Suprapubic skin (tissue), 3 donors: Measurements from ENCODE around the gene WSCD1.

ENCODE experiments used
- EP300 ChIP-seq: sonication (generic); formaldehyde crosslinking; IDR thresholded peaks from one replicate; pipeline ENCODE4 v1.6.1; 2017; ENCODE audit warnings: antibody characterized with exemption
- TF ChIP-seq, protein P1 (sequence below), 2 donors: fragments of 200-600 bp in 1 of 2; fragments of 450-650 bp in 1 of 2; sonication (generic) in 1 of 2; IDR thresholded peaks; one replicate each; pipeline ENCODE4 v1.5.1; 2016 to 2019; ENCODE audit warnings: antibody characterized with exemption in 2 of 2, mild to moderate bottlenecking in 1 of 2, moderate library complexity in 1 of 2

DNA sequence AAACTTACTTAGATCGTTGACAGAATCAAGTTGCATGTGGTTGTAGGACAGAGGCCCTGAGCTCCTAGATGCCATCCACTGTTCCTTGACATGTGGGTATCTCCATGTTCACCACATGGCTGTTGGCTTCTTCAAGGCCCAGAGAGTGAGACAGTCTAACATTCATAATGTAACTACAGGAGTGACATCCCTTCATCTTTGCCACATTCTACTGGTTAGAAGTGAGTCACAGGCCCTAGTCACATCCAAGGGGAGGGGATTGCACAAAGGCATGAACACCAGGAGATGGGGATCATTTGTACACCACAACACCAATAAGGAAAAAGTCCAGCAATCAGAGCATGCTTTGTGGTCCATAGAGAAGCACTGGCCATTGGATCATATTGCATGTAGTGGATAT lies 56.6 kb downstream of the WSCD1 start:
- TF ChIP-seq, protein P1, sequence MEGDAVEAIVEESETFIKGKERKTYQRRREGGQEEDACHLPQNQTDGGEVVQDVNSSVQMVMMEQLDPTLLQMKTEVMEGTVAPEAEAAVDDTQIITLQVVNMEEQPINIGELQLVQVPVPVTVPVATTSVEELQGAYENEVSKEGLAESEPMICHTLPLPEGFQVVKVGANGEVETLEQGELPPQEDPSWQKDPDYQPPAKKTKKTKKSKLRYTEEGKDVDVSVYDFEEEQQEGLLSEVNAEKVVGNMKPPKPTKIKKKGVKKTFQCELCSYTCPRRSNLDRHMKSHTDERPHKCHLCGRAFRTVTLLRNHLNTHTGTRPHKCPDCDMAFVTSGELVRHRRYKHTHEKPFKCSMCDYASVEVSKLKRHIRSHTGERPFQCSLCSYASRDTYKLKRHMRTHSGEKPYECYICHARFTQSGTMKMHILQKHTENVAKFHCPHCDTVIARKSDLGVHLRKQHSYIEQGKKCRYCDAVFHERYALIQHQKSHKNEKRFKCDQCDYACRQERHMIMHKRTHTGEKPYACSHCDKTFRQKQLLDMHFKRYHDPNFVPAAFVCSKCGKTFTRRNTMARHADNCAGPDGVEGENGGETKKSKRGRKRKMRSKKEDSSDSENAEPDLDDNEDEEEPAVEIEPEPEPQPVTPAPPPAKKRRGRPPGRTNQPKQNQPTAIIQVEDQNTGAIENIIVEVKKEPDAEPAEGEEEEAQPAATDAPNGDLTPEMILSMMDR (IDR thresholded peaks at IDR 0.05) = no peak
- TF ChIP-seq EP300 = no peak
